HL-60 (cell line): ENCODE measurements around the gene BAIAP2.

Experiments
- DNase-seq, 2 experiments: peaks; one replicate each; pipeline ENCODE4 v3.0.0-alpha.2; 2010 to 2020; ENCODE audit warnings: low read depth in 1 of 2, low spot score in 1 of 2
- H3K27ac ChIP-seq: fragments of 250-450 bp; sonication (Bioruptor Pico); replicated peaks from 2 replicates; pipeline ENCODE4 v1.5.1; 2020; ENCODE audit warnings: mild to moderate bottlenecking, moderate library complexity
- H3K27me3 ChIP-seq: fragments of 250-450 bp; sonication (Bioruptor Pico); 2 replicates; pipeline ENCODE4 v1.5.1; 2021; ENCODE audit warnings: mild to moderate bottlenecking, moderate library complexity; ENCODE audit not compliant: insufficient read depth, poor library complexity, severe bottlenecking
- H3K4me3 ChIP-seq: replicated peaks from 2 replicates; pipeline ENCODE4 v1.5.1; 2011; ENCODE audit warnings: mild to moderate bottlenecking, control low read depth, low read length; ENCODE audit not compliant: insufficient read depth
- CTCF ChIP-seq: IDR thresholded peaks from one replicate; pipeline ENCODE4 v1.5.1; 2011; ENCODE audit warnings: low read length, control low read depth, inconsistent platforms; ENCODE audit not compliant: insufficient read depth
- GABPA ChIP-seq: IDR thresholded peaks from 2 replicates; pipeline ENCODE4 v1.6.1; 2012; ENCODE audit warnings: low read depth
- POLR2AphosphoS5 ChIP-seq: IDR thresholded peaks from 2 replicates; pipeline ENCODE4 v1.6.1; 2012; ENCODE audit warnings: low read depth
- REST ChIP-seq: IDR thresholded peaks from 2 replicates; pipeline ENCODE4 v1.6.1; 2012; ENCODE audit warnings: low read depth; ENCODE audit not compliant: insufficient replicate concordance
- SPI1 ChIP-seq: IDR thresholded peaks from 2 replicates; pipeline ENCODE4 v1.6.1; 2012; ENCODE audit warnings: low read depth, mild to moderate bottlenecking, borderline replicate concordance

The BAIAP2 gene

GRCh38 chr17:81044428-81044763 is 9.4 kb downstream of the BAIAP2 start:
- no peak for DNase-seq
- no peak overlapping the region for H3K4me3 ChIP-seq
- TF ChIP-seq CTCF (no peak), SPI1 (no peak), REST (no peak), GABPA (no peak), POLR2AphosphoS5 (no peak)
- H3K27ac ChIP-seq, result no peak overlapping the region
- H3K27me3 ChIP-seq, result no peaks in the 10 kb centered on the region

- no peak for TF ChIP-seq CTCF
- TF ChIP-seq POLR2AphosphoS5, result no peak
- no peak for TF ChIP-seq SPI1
- TF ChIP-seq GABPA, result no peak
- TF ChIP-seq REST, result no peak
- Histone ChIP-seq H3K27ac (no peak overlapping the region), H3K27me3 (no peaks in the 10 kb centered on the region), H3K4me3 (no peak overlapping the region)
- no peak for DNase-seq
Measured at GRCh38 chr17:81044764-81045589, 10.0 kb downstream of the BAIAP2 start.

- no peak overlapping the region for H3K27ac ChIP-seq
- H3K27me3 ChIP-seq, result no peaks in the 10 kb centered on the region
- H3K4me3 ChIP-seq, result no peak overlapping the region
- DNase-seq, result no peak
- no peak for TF ChIP-seq REST
- TF ChIP-seq GABPA, result no peak
- no peak for TF ChIP-seq CTCF
- TF ChIP-seq SPI1, result no peak
- no peak for TF ChIP-seq POLR2AphosphoS5
Measured at GRCh38 chr17:81045590-81046095, 10.7 kb downstream of the BAIAP2 start.
